Lower leg skin (tissue), 4 donors: ENCODE measurements around the gene TAX1BP1. TPM values are rescaled to one million over a fixed set of nuclear protein-coding genes. Genes with fewer than 3 reads are reported as not detected.

Experiments
- DNase-seq, 2 donors: peaks; one replicate each; pipeline ENCODE4 v3.0.0-alpha.2; 2019; ENCODE audit warnings: low spot score in 2 of 2
- H3K4me3 ChIP-seq: fragments of 200-600 bp; sonication (generic); 2 replicates; pipeline ENCODE4 v1.5.1; 2017; ENCODE audit warnings: mild to moderate bottlenecking, low read depth; ENCODE audit not compliant: poor library complexity, severe bottlenecking
- POLR2A ChIP-seq, 2 donors: fragments of 450-650 bp; IDR thresholded peaks; one replicate each; pipeline ENCODE4 v1.6.1; 2016 to 2017; ENCODE audit warnings: antibody characterized with exemption in 2 of 2, mild to moderate bottlenecking in 1 of 2, moderate library complexity in 1 of 2
- WGBS, 2 donors: methylation state at CpG; one replicate each; pipeline ENCODE4 v1.1.5; 2018; 5-methylcytosine and 5-hydroxymethylcytosine counted together
- intact Hi-C: fragments of 100-400 bp; cut with DNase I; formaldehyde crosslinking; loops from one replicate; pipeline ENCODE4 v1.15.0; 2023; ENCODE audit warnings: low total_unique reads
- total RNA-seq, 4 donors: library from RNA; depleted of rRNA; stranded (reverse); fragments of >200 nt; gene quantifications; one replicate each; pipeline ENCODE4 v1.1.0, GENCODE V29; 2016
- TF ChIP-seq, protein P1 (sequence below), 3 donors: fragments of 450-650 bp; IDR thresholded peaks; one replicate each; pipeline ENCODE4 v1.5.1; 2016; ENCODE audit warnings: antibody characterized with exemption in 3 of 3, mild to moderate bottlenecking in 3 of 3, moderate library complexity in 2 of 3

Gene TAX1BP1
- total RNA-seq, 4 donors from 2014 or later: 81.4 to 98.8 (median 85.8) TPM

DNA sequence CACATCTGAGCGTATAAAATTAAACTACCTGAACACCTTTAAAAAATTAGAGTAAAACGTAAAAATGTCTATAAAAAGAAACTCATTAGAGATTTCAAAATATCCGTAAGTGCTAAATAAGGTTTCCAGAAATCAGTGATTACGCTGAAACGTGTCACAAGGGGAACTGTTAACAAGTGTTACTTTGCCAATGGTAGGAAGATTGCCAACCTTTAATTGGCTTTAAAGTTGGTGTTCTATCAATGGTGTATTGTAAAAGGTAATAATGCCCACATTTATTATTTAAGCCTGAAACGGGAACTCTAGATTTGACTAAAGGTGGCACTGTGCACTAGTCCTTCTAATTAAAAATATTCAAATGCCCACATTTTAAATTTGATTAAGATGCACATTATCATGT, 39.5 kb upstream of the TAX1BP1 start:
- intact Hi-C loops: no loop called here
- DNase-seq: no peak
- no peak overlapping the region for H3K4me3 ChIP-seq
- WGBS, 2 donors: 52 to 56% methylated on average over 6 of the region's 6 CpGs
- TF ChIP-seq POLR2A (IDR thresholded peaks at IDR 0.05): no peak
- TF ChIP-seq, protein P1, sequence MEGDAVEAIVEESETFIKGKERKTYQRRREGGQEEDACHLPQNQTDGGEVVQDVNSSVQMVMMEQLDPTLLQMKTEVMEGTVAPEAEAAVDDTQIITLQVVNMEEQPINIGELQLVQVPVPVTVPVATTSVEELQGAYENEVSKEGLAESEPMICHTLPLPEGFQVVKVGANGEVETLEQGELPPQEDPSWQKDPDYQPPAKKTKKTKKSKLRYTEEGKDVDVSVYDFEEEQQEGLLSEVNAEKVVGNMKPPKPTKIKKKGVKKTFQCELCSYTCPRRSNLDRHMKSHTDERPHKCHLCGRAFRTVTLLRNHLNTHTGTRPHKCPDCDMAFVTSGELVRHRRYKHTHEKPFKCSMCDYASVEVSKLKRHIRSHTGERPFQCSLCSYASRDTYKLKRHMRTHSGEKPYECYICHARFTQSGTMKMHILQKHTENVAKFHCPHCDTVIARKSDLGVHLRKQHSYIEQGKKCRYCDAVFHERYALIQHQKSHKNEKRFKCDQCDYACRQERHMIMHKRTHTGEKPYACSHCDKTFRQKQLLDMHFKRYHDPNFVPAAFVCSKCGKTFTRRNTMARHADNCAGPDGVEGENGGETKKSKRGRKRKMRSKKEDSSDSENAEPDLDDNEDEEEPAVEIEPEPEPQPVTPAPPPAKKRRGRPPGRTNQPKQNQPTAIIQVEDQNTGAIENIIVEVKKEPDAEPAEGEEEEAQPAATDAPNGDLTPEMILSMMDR (IDR thresholded peaks at IDR 0.05): no peak

DNA sequence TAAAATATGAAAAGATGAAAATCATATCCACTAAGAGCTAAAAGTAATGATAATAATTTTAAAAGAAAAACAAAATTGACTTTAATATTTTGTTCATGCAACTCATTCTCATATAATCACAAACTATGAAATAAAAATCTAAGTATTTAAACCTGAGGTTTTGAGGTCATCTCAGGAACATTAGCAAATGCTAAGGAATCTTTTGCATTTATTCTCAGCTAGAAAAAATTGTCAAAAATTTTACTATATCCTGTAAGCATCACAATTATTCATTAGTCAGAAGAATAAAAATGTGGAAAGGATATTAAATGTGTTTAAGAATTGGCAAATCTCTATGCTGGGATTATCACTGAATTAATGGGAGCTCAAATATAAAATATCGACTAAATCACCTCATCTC, 36.8 kb upstream of the TAX1BP1 start:
- WGBS, 2 donors: 93 to 94% methylated on average over 1 of the region's 1 CpG
- H3K4me3 ChIP-seq: no peak overlapping the region

DNA sequence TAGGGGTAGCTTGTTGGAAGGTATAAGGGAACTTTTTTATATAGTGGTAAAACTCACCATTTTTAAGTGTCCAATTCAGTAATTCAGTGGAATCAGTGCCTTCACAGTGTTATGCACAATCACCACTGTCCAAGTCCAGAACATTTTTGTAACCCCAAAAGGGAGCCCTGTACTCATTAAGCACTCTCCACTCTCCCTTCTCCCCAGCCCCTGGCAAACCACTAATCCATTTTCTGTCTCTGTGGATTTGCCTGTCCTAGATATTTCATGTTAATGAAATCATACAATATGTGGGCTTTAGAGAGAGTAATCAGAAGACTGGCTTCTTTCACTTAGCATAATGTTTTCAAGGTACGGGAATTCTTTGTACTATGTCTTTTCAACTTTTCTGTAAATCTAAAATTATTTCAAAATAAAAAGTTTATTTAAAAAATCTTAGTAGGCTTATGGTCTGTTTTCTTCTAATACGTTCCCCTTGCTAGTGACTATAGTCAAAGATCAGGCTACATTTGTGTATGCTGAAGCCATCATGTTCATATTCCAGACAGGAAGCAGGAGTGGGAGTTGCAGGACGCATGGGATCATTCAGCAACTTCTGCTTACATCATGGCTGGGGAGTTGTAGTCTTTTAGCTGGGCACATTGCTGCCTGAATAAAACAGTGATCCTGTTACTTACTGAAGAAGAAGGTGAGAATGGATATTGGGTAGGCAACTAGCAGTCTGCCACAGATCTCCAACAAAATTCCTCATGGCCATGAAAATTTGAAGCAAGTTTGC, 35.4 kb upstream of the TAX1BP1 start:
- H3K4me3 ChIP-seq: no peak overlapping the region
- DNase-seq: no peak
- TF ChIP-seq, protein P1 (IDR thresholded peaks at IDR 0.05): no peak
- no peak for TF ChIP-seq POLR2A (IDR thresholded peaks at IDR 0.05)
- intact Hi-C loops: no loop called here
- WGBS, 2 donors: 58 to 67% methylated on average over 3 of the region's 3 CpGs

More for the DNA sequence above, 36.8 kb upstream of the TAX1BP1 start:
- DNase-seq: no peak
- TF ChIP-seq, protein P1 (IDR thresholded peaks at IDR 0.05): no peak
- TF ChIP-seq POLR2A (IDR thresholded peaks at IDR 0.05): no peak
- intact Hi-C loops: no loop called here

DNA sequence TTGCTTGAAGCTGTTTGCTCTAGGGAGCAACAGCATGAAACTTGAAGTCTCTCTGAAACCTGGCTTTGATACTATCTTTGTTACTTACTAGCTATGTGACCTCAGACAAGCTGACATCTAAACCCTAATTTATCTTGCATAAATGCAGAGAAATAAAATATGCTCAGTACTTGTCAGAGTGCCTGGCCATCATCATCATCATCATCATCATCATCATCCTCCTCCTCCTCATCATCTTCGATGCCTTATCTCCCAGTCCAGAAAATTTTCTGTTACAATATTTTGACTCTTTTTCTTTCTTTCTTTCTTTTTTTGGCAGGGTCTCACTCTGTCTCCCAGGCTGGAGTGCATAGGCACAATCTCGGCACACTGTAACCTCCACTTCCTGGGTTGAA, 34.8 kb upstream of the TAX1BP1 start:
- TF ChIP-seq POLR2A (IDR thresholded peaks at IDR 0.05): no peak
- TF ChIP-seq, protein P1 (IDR thresholded peaks at IDR 0.05): no peak
- 90 to 91% methylated on average over 2 of the region's 2 CpGs for WGBS, 2 donors
- intact Hi-C loops: no loop called here
- DNase-seq: no peak
- H3K4me3 ChIP-seq: no peak overlapping the region

DNA sequence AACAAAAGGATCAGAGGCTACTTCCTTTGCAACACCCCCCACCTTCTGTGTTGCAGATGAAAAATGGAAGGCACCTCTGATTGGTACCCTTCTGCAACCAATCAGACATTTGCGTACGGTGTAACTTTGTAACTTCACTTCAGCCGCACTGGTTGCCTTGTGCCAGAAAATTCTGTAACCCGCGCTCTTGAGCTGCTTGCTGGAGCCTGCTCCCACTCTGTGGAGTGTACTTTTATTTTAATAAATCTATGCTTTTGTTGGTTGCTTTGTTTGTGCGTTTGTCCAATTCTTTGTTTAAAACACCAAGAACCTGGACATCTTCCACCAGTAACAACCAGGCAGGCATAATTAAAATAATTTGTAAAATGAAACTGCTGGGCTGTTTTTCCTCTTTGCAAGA, 31.5 kb upstream of the TAX1BP1 start:
- TF ChIP-seq POLR2A (IDR thresholded peaks at IDR 0.05): no peak
- TF ChIP-seq, protein P1 (IDR thresholded peaks at IDR 0.05): no peak
- no peak overlapping the region for H3K4me3 ChIP-seq
- DNase-seq: no peak
- 94 to 95% methylated on average over 6 of the region's 6 CpGs for WGBS, 2 donors
- intact Hi-C loops: no loop called here
